Spleen (tissue), 7 donors: ENCODE measurements around the gene PCARE.

ENCODE experiments used
- POLR2A ChIP-seq, 3 donors: fragments of 450-650 bp; IDR thresholded peaks; one replicate each; pipeline ENCODE4 v1.5.1; 2017; ENCODE audit warnings: antibody characterized with exemption in 3 of 3, mild to moderate bottlenecking in 1 of 3
- POLR2AphosphoS5 ChIP-seq, 3 donors: sonication (generic); formaldehyde crosslinking; IDR thresholded peaks; one replicate each; pipeline ENCODE4 v1.5.1; 2017; ENCODE audit warnings: antibody characterized with exemption in 3 of 3
- TF ChIP-seq, protein P1 (sequence below), 11 experiments: fragments of 200-600 bp in 7 of 11; fragments of 450-650 bp in 4 of 11; sonication (generic) in 4 of 11; IDR thresholded peaks in 8 of 11; conservative IDR thresholded peaks in 3 of 11; 1 replicate in 7 of 11; 2 replicates in 4 of 11; pipeline versions ENCODE4 v1.4.0 to v1.8.0; 2016 to 2021; ENCODE audit warnings: antibody characterized with exemption in 11 of 11, inconsistent platforms in 4 of 11, mild to moderate bottlenecking in 1 of 11
- donor health status: DM: no; HTN: no; CAD: no; lungs with moderate emphysema.
- donor health status: DM: no; HTN: no; CAD: no.
- donor health status: DM: no; HTN: no; CAD: no.

DNA sequence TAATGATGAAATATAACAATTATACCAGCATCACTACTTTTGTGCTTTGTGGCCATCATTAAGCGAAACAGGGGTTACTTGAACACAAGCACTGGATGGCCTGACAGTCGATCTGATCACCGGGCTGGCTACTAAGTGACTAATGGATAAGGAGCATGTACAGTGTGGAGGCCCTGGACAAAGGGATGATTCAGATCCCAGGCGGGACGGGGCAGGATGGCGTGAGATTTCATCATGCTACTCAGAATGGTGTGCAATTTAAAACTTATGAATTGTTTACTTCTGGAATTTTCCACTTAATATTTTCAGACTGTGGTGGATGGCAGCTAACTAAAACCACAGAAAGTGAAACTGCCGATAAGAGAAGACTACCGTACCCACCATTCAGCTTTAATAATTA lies 33.9 kb upstream of the PCARE start:
- TF ChIP-seq, protein P1, sequence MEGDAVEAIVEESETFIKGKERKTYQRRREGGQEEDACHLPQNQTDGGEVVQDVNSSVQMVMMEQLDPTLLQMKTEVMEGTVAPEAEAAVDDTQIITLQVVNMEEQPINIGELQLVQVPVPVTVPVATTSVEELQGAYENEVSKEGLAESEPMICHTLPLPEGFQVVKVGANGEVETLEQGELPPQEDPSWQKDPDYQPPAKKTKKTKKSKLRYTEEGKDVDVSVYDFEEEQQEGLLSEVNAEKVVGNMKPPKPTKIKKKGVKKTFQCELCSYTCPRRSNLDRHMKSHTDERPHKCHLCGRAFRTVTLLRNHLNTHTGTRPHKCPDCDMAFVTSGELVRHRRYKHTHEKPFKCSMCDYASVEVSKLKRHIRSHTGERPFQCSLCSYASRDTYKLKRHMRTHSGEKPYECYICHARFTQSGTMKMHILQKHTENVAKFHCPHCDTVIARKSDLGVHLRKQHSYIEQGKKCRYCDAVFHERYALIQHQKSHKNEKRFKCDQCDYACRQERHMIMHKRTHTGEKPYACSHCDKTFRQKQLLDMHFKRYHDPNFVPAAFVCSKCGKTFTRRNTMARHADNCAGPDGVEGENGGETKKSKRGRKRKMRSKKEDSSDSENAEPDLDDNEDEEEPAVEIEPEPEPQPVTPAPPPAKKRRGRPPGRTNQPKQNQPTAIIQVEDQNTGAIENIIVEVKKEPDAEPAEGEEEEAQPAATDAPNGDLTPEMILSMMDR (IDR thresholded peaks at IDR 0.05 in 8 of 11, conservative IDR thresholded peaks at IDR 0.05 in 3 of 11): no peak
- TF ChIP-seq POLR2AphosphoS5 (IDR thresholded peaks at IDR 0.05) (no peak), POLR2A (IDR thresholded peaks at IDR 0.05) (no peak)
